Dermis blood vessel endothelial cell (primary cell): ENCODE results near the gene CFHR2. TPM values are rescaled to one million over a fixed set of nuclear protein-coding genes. Genes with fewer than 3 reads are reported as not detected.
"Not testable (repeated sequence)": the region's sequence is repeated elsewhere in the genome, so short reads cannot be mapped to it uniquely, and the experiment has no call there.

Experiments used
- DNase-seq: peaks from one replicate; pipeline ENCODE4 v3.0.0; 2010
- total RNA-seq: library from RNA; depleted of rRNA; stranded (reverse); fragments of >200 nt; gene quantifications from 2 replicates; pipeline ENCODE4 v1.2.3, GENCODE V29; 2014

The CFHR2 gene
- total RNA-seq, result not detected in 2 replicates

DNA sequence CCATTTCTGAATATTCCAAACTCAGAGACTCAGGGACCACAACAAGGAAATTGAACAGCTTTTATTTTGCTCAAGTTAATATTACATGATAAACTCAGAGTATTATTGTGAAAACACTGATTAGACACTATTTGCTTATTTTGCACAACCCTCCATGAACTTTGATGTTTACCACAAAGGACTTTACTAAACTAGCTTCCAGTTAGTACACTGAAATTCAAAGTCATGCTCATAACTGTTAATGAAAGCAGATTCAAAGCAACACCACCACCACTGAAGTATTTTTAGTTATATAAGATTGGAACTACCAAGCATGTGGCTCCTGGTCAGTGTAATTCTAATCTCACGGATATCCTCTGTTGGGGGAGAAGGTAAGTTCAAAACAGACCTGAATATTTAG is at the start of gene CFHR2:
Gene CFHR2, plus strand, starts transcription at position 171 of the 400 bp plus-strand sequence. Its CDS starts 143 bp downstream, at position 314.
- not testable (repeated sequence) for DNase-seq

DNA sequence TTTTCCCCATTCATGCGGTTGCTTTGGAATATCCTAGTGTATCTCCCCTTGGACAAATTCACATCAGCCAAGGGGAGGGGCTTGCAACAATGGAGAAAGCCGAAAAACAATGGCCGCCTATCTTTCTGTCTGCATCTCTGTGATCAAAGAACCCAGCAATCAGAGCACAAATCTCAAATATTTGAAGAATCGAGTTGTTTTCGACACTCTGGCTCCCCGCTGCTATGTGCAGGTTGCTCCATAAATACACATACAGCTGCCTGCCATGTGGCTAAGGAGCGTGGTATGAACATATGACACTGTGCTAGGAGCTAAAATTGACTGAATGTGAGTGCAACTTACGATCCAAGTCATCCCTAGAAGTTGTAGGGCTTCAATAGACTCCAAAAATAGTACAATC is 47.2 kb upstream of the CFHR2 start:
- no peak for DNase-seq

GRCh38 chr1:196897158-196897828 is 46.2 kb upstream of the CFHR2 start:
- DNase-seq, result no peak

DNA sequence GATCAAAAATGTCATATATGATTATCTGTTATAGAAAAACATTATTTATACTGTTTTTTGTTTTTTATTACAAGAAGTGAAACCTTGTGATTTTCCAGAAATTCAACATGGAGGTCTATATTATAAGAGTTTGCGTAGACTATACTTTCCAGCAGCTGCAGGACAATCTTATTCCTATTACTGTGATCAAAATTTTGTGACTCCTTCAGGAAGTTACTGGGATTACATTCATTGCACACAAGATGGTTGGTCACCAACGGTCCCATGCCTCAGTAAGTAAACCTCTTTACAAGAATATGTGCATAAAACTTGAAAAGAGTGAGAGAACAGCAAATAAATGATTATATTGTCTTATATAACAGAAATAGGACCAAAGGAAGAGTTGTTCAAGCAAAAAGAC is 41.2 kb upstream of the CFHR2 start:
- DNase-seq, result no peak

- DNase-seq, result no peak
Measured at GRCh38 chr1:196910215-196910614, 33.3 kb upstream of the CFHR2 start.

- DNase-seq, result not testable (repeated sequence)
Measured at GRCh38 chr1:196912283-196912682, 31.3 kb upstream of the CFHR2 start.

- not testable (repeated sequence) for DNase-seq
Measured at GRCh38 chr1:196926839-196927238, 16.7 kb upstream of the CFHR2 start.

GRCh38 chr1:196932853-196933252 is 10.7 kb upstream of the CFHR2 start:
- not testable (repeated sequence) for DNase-seq

DNA sequence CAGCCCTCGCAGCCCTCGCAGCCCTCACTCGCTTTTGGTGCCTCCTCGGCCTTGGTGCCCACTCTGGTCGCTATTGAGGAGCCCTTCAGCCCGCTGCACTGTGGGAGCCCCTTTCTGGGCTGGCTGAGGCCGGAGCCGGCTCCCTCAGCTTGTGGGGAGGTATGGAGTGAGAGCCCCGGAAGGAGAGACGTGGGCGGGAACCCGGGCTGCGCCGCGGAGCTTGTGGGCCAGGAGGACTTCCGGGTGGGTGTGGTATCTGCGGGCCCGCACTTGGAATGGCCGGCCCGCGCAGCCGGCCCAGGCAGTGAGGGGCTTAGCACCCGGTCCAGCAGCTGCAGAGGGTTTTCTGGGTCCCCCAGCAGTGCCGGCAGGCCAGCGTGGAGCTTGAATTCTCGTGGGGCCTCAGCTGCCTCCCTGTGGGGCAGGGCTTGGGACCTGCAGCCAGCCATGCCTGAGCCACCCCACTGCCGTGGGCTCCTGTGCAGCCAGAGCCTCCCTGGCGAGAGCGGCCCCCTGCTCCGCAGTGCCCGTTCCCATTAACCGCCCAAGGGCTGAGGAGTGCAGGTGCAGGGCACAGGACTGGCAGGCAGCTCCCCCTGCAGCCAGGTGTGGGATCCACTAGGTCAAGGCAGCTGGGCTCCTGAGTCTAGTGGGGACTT is 9.9 kb upstream of the CFHR2 start:
- no peak for DNase-seq

- DNase-seq, result not testable (repeated sequence)
Measured at GRCh38 chr1:196941474-196941873, 2.1 kb upstream of the CFHR2 start.

DNA sequence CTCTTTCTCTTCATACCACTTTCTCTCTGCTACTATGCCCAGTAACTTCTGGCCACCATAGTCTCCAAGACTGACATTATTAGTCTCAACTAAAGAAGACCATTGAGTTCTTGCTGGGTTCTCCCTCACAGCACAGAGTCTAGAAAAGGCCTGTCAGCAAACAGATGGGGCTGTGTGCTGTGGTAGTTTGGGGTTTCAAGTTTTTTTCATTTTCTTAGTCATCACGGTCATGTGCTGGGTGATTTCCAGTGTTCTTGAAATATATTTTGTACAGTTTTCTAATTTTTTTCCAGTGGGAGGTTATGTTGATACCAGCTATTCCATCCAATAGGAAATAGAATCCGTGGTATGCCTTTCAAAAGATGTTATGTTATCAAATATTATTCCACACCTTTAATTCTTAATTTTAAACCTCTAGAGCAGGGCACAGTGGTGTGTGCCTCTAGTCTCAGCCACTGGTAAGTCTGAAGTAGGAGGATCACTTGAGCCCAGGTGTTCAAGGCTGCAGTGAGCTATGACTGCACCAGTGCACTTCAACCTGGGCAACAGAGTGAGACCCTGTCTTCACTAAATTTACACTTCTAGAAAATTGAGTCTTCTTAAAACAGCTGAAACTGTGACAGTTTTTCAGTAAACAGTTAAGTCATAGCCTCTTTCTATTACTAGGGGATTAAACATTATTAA is 8.3 kb downstream of the CFHR2 start:
- DNase-seq, result no peak

DNA sequence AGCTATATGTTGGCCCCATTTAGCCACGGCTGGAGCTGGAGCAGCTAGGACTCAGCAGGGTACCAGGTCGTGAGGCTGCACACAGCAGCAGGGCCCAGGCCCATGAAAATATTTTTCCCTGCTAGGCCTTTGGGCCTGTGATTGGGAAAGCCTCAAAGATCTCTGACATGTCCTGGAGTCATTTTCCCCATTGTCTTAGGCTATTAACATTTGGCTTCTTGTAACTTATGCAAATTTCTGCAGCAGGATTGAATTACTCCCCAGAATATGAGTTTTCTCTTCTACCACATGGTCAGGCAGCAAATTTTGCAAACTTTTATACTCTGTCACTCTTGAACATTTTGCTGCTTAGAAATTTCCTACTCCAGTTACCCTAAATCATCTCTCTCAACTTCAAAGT is 11.2 kb downstream of the CFHR2 start:
- DNase-seq, result no peak

- DNase-seq, result no peak
Measured at GRCh38 chr1:196955926-196956325, 12.4 kb downstream of the CFHR2 start.

- no peak for DNase-seq
Measured at GRCh38 chr1:196960854-196961253, 17.3 kb downstream of the CFHR2 start.

GRCh38 chr1:196970182-196970581 is 26.6 kb downstream of the CFHR2 start:
- no peak for DNase-seq

DNA sequence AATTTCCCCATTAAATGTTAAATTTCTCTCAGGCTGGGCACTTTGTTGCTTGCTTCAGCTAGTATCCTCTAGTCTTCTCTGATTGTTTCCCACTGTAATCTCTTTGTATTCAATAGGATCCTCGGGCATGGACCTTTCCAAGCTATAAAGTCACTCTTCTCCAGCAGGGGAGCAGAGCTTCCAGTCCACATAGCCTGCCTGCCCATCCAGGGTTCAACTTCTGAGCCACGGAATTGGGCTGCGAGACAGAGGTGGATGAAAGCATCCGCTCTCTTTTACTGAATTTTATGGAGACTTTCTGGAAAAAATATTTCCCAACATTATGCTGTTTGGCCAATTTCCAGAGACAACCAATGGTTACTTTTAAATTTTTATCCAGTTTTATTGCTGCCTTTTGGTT is 32.7 kb downstream of the CFHR2 start:
- no peak for DNase-seq

GRCh38 chr1:196977278-196977677 is 33.7 kb downstream of the CFHR2 start, which contains the start of gene CFHR5:
Gene CFHR5, plus strand, starts transcription at chr1:196977556. Its CDS starts 109 bp downstream, at chr1:196977665.
- DNase-seq, result no peak

DNA sequence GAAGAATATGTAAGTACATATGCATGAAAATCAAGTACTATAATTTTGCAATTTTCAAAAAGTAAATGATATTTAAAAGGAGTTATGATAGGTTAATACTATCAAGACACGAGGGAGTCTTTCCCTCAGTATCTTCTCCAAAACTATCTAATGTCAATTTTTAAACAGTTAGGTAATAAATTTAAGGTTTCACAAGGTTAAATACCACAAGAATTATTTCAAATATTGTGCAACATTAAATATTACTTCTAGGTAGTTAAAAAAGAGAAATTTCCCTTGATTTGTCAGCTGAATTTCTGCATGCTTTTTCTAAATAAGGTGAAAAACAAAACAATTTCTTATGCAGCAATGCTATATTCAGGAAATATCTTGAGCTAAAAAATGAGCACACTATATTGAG is 37.3 kb downstream of the CFHR2 start:
- DNase-seq, result no peak

- DNase-seq, result not testable (repeated sequence)
Measured at GRCh38 chr1:196982247-196982646, 38.7 kb downstream of the CFHR2 start.

GRCh38 chr1:196991919-196992651 is 48.5 kb downstream of the CFHR2 start:
- DNase-seq, result not testable (repeated sequence)

- DNase-seq, result no peak
Measured at GRCh38 chr1:196993916-196994315, 50.4 kb downstream of the CFHR2 start.

DNA sequence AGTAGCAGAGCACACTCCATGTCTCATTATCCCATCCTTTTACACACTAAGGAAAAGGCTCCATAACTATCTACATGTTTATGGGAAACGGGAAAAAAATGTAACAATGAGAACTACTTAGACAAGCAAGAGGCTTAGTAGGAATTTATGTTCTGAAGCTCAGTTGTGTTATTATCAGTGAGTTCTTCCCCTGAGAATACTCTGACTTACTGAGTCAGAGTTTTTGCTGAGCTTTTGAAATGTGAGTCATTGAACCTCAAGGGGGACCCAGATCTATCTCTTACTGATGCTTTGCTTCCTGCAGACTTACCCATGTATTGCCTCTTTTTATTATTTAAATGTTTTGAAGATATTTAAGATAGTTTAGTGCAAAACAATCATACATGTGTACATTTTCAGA is 53.9 kb downstream of the CFHR2 start:
- no peak for DNase-seq

DNA sequence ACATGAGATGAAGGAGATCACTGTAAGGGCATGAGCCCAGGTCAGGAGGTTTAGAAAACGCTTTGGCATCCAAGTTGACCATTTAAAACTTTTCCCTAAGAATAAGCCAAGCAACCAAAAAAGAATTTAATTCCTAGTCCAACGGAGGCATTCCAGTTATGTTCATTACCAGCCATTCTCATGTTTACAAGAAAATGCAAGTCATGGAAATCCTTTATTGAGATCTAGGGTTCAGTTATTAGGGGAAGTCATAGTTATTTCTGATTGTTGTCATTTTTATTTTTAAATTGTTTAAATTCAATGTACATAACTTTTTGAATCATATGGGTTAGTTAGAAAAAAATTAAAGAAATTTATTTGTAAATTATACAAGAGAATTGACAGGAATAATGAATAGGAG is 58.3 kb downstream of the CFHR2 start:
- no peak for DNase-seq
